LoVo (cell line): ENCODE results near the gene GIGYF1.
"Not testable (repeated sequence)": the region's sequence is repeated elsewhere in the genome, so short reads cannot be mapped to it uniquely, and the experiment has no call there.

ENCODE experiments used
- DNase-seq: peaks from one replicate; pipeline ENCODE4 v3.0.0-alpha.2; 2016; ENCODE audit warnings: low spot score

GIGYF1 gene

DNA sequence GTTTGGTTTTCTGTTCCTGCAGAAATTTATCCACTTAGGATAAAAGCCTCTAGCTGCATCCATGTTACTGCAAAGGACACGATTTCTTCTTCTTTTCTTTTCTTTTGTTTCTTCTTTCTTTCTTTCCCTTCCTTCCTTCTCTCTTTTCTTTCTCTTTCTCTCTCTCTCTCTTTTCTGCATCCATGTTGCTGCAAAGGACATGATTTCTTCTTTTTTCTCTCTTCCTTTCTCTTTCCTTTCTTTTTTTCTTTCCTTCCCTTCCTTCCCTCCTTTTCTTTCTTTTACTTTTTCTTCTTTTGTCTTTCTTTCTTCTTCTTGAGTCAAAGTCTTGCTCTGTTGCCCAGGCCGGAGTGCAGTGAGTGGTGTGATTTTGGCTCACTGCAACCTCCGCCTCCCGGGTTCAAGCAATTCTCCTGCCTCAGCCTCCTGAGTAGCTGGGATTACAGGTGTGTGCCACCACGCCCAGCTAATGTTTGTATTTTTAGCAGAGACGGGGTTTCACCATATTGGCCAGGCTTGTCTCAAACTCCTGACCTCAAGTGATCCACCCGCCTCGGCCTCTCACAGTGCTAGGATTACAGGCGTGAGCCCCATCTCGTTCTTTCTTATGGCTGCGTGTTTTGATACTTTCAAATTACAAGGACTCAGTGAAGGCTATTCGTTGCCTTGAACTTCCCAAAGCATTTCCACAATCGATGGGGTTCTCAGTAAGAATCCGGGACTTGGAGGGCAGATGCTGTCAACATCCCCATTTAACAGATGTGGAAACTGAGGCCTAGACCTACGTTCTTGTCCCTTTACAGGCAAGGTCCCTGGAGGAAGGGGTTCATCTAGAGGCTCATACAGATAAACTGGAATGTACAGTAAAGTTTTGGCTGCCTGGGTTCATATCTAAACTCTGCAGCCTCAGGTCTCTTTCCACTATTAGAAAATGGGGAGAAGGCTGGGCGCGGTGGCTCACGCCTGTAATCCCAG lies 22.4 kb downstream of the GIGYF1 start:
- DNase-seq: no peak

DNA sequence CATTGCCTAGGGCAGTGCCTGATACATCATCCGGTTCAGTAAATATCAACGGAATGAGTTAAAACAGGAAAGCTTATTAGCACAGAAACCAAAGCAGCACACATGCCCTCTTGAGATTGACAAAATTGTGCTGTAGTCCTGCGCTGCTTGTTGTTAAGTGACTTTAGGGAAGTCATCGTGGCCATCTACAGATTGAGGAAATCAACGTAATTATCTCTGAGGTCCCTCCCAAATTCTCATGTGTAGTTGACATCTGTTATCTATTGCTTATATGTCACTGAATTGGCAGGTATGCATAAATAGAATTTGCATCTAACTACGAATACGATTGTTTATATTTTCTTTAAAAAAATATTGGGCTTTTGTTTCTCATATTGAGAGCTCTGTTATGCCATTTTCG lies 24.0 kb downstream of the GIGYF1 start:
- DNase-seq: no peak

DNA sequence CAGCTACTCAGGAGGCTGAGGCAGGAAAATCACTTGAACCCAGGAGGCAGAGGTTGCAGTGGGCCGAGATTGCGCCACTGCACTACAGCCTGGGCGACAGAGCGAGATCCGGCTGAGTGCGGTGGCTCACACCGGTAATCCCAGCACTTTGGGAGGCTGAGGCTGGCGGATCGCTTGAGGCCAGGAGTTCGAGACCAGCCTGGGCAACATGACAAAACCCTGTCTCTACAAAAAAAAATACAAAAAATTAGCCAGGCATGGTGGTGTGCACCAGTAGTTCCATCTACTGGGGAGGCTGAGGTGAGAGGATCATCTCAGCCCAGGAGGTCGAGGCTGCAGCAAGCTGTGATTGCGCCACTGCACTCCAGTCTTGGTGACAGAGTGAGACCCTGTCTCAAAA lies 24.9 kb downstream of the GIGYF1 start:
- DNase-seq: not testable (repeated sequence)

DNA sequence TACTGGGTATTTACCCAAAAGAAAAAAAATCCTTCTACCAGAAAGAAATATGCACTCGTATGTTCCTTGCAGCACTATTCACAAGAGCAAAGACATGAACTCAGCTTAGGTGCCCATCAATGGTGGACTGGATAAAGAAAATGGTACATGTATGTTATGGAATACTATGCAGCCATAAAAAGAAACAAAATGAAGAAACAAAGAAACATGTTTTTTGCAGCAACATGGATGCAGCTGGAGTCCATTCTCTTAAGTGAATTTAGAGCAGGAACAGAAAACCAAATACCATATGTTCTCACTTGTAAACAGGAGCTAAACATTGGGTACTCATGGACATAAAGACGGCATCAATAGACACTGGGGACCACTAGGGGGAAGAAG lies 26.0 kb downstream of the GIGYF1 start:
- no peak for DNase-seq

DNA sequence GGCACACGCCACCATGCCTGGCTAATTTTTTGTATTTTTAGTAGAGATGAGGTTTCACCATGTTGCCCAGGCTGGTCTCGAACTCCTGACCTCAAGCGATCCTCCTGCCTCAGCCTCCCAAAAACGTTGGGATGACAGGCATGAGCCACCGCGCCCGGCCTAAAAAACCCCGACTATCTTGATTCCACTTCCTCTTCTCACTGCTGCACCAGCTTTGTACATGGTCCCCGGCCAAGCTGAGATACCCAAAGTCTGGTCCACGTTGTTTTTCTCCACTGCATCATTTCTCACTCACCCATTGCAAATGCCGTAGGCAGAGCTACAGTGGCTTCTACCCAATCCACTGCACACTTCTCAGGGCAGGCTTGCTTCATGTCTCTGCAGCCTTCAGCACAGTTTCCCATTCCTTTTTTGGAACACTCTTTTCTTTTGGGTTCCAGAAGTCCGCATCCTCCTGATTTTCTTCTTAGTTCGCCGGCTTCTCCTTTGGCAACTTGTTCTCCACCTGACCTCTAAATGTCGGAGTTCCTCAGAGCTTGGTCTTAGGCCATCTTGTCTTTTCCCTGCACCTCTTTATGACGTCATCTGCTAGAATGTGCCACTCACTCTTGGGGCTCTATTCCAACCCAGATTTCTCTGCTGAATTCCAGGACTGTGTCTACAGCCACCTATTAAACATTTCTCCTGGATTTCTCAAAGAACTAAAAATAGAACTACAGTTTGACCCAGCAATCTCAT lies 26.6 kb downstream of the GIGYF1 start:
- no peak for DNase-seq

DNA sequence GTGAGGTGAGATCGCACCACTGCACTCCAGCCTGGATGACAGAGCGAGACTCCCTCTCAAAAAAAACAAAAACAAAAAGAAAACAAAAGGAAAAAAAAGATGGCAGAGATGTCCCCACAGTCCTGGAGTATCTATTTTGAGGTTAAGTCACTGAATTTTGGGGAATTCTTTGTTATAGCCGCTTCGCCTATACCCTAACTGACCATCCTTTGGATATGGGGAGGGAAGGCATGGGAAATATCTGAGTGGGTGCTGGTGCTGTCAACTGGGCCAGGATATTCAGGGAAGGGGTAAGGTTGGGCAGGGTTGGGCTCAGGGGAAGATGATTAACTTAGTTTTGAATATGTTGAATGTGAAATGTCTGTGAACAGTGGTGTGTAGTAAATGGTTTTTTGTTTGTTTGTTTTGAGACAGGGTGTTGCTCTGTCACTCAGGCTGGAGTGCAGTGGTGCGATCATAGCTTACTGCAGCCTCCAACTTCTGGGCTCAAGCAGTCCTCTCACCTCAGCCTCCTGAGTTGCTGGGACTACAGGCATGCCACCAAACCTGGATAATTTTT lies 28.8 kb downstream of the GIGYF1 start:
- DNase-seq: no peak

DNA sequence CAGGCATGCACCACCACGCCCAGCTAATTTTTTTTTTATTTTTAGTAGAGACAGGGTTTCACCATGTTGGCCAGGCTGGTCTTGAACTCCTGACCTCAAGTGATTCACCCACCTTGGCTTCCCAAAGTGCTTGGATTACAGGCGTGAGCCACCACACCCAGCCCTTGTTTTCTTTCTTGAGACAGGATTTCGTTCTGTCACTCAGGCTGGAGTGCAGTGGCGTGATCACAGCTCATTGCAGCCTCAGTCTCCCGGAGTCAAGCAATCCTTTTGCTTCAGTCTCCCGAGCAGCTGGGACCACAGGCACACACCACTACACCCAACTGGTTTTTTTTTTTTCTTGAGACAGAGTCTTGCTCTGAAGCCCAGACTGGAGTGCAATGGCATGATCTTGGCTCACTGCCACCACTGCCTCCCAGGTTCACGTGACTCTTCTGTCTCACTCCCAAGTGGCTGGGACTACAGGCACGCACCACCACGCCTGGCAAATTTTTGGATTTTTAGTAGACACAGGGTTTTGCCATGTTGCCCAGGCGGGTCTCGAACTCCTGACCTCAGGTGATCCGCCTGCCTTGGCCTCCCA lies 31.8 kb downstream of the GIGYF1 start:
- not testable (repeated sequence) for DNase-seq

DNA sequence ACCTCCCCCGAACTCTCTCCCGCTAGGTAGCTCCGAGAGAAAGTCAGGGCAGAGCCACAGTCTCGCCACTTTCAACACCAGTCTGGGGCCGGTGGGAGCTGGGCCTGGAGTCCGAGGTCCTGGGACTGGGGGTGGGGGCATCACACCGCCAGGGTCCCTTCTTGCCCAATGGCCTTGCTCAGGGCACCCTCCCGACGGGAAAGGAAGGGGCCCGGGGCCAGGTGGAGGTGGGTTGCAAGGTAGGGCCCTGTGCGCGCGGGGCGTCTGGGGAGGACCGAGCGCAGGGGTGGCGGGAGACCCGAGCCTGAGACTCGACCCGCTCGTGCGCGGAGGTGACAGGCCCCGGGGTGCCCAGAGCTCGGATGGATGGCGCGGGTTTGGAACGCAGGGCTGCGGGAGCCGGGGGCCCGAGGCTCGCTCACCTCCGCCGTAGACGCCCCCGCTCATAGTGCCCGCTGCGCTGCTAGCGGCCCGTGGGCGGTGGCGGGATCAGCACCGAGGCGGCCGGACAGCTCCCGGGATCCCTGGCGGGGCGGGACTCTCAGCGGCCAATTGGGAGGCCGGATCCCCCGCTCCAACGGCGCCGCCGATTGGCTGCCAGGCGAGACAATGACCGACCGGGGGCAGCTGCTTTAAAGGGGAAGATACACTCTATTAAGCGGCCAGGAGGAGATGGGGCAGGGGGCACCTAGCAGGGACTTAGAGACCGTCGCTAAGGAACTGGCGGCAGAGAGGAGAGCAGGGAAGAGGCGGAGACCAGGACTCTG lies 38.0 kb downstream of the GIGYF1 start, which contains the start of gene ACTL6B:
TSS of gene ACTL6B (minus strand) at position 541 of the 767 bp plus-strand sequence. CDS start at position 447, 94 bp downstream.
- DNase-seq: no peak

DNA sequence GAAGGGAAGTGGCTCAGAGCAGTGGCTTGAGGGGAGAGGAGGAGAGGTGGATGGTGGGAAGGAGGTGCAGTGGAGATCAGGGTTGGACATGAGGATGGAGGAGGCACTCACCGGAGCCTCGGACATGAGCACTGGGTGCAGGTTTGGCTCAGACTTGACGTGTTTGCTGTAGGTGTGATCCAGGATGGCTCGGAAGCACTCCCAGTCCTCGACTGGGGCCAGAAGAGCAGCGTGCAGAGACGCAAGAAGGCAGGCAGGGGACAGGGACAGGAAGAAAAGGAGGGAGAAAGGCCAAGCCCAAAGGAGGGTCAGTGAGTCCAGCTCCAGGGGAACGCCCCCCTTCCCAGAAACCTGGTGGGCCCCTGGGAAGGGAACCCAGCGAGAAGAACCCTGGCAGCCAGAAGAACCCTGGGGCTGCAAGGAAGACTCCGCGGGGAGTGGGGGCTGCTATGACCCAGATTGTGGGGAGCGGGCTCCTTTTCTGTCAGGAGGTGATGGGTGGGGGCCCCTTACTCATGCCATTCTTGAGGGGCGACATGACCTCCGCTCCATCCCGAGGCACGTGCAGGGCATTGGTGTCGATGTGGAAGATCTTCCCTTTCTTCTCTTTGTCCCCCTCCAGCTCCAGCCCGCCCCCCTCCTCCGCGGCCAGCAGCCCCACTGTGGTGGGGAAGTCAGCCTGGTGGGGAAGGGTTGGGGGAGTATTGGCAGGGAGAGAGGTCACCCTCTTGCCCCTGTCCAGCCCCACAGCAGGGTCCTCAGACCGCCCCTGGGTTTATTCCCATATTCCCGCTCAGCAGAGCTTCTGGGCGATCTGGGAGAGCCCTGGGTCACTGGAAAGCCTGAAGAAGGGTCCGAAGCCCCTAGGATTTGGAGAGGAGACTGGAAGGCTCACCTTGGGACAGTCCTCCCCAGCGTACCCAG lies 38.9 kb downstream of the GIGYF1 start:
- no peak for DNase-seq

DNA sequence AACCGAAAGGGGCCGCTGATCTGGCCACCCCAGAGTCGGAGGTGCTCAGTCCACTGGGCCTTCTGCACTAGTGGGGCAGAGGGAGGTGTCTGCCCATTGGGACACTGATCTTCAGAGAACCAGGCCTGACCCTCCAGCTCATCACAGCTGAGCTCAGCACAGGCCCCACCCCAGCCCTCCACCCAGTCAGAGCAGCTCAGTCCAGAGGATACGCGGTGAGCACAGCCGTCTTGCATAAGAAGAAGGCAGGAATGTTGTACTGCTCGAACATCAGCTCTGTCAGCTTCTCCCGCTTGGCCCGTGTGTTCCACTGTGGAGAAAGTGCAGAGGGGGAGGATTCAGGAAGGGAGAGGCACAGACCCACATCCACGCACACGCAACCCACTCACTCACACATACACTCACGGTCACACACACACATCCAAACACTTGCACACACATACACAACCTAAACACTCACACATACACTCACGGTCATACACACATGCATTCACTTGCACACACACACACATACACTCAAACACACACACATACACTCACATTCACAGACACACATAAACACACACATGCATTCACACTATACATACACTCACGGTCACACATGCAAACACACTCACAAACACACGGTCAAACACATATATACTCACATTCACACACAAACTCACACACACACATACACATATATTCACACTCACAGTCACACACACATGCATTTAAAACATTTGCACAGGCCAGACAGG lies 44.1 kb downstream of the GIGYF1 start:
- DNase-seq: no peak

DNA sequence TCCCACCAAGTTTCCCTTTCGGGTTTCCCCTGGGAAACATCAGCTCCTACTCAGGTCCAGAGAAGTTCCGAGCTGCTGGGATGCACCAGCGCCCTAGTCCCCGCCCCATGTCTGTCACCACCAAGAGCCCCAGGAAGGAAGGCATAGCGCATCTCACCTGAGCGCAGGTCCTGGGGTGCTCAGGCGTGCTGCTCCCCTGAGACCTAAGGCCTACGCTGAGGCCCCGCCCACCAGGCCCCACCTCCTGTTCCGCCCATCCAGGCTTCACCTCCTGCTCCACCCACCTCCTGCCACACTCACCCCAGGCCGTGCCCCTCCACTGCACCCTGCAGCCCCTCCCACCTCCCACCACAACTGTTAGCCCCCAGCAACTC lies 51.5 kb downstream of the GIGYF1 start:
- no peak for DNase-seq

DNA sequence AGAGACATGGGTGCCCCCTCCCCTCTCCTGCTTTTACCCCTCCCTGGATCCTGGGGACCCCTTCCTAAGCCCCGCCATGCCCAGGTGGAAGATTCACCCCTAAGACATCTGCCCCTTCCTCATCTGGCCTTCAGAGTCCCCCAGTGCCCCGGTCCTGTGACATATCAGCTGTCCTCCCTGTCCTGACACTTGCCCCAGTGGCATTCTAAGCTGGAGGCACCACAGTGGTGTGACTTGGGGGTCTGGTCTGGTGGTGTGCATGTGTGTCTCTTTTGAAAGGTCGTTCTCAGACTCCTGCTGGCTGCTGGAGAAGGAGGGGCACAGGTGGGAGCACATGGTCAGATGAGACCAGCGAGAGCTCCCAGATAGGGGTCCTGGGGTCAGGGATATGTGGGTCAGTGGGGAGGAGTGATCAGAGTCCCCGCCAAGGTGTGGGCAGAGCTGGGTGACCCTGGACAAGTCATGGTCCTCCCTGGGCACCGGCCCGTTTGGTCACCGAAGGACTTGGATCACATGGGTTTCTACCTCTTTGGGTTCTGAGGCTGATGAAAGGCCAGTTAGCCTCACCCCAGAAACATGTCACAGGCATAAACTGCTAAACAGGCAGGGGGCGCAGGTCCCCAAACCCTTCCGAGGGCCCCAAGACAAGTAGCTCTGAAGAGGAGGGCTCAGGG lies 52.1 kb downstream of the GIGYF1 start:
- DNase-seq: no peak

DNA sequence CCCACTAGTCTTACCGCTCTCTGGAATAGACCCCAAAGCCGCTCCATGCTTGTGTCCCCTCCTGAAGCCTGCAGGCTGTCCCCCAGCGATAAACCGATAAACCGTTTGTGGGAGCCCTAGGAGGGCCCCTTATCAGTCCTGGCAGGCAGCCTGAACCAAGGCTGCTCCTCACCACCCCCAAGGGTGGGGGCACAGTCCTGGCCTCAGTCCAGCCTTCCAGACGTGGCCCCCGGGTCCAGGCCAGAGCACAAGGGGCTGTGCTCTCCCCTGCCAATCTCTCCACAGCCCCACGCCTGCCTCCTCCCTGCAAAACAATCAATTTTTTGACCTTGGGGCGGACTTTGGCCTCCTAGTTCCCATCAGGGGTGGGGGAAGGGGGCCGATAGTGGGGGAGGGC lies 52.6 kb downstream of the GIGYF1 start, which contains the start of gene TFR2:
TSS of gene TFR2 (minus strand) at position 90 of the 397 bp plus-strand sequence. CDS start at position 47, 43 bp downstream.
- no peak for DNase-seq

DNA sequence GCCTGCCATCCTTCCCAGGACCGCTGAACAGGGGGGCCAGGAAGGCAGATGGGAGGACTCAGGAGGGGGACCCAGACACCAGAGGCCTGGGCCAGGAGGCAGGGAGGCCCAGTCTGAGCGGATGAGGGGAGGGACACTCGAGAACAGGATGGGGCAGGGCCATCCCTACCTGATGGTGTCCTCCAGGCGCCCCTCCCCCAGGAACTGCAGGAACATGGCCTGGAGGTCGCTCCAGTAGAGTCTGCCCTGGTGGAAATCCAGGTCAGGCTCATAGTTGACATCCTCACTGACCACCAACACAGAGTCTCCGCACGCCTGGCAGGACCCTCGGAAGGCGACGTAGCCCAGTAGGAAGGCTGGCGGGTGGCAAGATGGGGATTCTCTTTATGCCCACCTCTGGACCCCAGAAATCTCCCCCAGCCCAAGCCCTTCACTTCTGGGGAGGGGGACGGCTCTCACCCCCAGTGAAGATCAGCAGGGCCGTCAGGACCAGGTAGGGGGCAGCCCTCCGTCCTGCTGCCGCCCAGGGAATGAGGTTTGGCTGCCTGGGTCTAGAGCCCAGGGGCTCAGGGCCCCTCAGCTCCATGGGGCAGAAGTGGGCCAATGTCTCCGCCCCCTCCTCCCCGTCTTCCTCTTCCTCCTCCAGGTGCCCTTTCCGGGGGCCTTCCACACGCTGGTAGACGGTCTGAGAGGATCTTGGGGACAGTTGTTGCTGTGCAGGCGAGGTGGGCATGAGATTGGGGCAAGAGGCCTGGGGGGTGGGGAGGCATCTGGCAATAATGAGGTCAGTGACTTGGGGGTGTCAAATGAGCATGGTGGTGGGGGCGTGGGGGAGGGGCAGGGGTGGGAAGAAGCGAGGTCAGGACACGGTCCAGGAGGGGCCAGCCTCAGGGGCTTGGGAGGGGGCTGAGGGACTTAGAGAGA lies 53.3 kb downstream of the GIGYF1 start:
- DNase-seq: no peak

DNA sequence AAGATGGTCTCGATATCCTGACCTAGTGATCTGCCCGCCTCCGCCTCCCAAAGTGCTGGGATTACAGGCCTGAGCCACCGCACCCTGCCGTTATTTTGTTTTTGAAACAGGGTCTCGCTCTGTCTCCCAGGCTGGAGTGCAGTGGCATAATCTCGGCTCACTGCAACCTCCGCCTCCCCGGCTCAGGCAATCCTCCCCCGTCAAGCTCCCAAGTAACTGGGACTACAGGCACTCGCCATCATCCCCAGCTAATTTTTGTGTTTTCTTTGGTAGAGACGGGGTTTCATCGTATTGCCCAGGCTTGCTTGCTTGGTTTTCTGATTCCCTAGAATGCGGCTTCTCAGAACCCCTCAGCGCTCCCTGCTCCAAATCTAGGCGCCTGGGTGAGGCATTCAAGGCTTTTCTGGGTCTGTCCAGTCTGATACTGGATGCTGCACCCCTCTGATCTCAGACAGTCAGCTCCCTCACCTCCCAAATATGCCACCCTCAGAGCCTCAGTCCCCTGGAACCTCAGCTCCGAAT lies 54.0 kb downstream of the GIGYF1 start:
- DNase-seq: no peak

DNA sequence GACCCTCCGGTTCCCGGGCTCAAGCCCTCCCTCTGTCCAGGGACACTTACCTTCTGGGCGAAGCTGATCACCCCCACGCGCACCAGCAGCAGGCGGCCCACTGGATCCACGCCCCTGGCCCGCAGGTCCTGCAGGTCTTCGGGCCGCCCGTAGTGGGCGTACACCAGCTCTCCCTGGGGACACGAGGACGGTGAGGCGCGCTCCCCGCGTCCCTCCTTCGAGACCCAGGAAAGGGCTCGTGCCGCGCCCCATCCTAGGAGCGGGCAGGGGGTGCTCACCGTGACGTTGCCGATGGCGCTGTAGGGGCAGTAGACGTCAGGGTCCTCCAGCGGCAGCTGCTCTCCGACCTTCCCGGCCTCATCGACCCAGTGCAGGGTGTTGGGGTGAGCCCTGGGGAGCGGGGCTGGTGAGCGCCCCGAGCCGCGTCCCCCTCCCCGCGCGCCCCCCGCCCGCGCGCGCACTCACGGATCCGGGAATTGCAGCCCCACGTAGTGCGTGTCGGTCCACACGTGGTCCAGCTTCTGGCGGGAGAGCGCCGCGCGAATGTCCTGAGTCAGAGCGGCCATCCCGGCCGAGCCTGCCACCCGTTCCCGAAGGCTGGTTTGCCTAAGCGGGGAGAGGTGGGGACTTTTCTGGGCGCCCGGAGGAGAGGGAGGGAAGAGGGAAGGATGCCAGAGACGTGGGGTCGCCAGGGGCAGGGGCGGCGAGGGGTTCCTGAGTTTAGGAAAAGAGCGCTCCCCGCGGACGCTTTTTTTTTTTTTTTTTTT lies 60.9 kb downstream of the GIGYF1 start:
- DNase-seq: peak; percentile 67

DNA sequence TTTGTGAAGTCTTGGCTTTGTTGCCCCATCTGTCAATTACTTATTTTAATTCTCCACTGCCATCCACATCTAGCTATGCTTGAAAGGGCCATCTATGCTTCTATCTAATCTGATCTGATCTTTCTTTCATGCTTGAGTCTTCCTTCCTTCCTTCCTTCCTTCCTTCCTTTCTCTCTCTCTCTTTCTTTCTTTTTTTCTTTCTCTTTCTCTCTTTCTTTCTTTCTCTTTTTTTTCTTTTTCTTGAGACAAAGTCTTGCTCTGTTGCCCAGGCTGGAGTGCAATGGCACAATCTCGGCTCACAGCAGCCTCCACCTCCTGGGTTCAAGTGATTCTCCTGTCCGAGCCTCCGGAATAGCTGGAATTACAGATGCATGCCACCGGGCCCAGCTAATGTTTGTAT lies 64.0 kb downstream of the GIGYF1 start:
- DNase-seq: no peak
